ENCODE measurements around the gene CELA3B.
"Not testable (repeated sequence)": the region's sequence is repeated elsewhere in the genome, so short reads cannot be mapped to it uniquely, and the experiment has no call there.

DNA sequence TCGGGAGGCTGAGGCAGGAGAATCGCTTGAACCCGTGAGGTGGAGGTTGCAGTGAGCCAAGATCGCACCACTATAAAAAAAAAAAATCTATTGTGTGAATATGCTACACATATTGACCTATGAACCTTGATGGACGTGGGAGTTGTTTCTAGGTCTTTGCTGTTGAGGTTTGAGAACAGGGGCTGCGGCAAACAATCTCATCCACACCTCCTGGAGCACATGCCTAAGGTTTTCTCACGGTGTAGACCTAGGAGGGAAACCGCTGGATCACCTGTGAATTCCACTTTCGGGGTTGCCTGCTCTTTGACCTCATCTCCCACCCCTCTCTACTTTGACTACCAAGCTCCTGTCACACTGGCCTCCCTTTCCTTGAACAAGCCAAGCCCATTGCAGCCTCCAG, 1.5 kb upstream of the CELA3B start:
- not testable (repeated sequence) for TF ChIP-seq EZH2 (IDR thresholded peaks at IDR 0.05; ENCODE audit: low read length)
- TF ChIP-seq, protein P1, sequence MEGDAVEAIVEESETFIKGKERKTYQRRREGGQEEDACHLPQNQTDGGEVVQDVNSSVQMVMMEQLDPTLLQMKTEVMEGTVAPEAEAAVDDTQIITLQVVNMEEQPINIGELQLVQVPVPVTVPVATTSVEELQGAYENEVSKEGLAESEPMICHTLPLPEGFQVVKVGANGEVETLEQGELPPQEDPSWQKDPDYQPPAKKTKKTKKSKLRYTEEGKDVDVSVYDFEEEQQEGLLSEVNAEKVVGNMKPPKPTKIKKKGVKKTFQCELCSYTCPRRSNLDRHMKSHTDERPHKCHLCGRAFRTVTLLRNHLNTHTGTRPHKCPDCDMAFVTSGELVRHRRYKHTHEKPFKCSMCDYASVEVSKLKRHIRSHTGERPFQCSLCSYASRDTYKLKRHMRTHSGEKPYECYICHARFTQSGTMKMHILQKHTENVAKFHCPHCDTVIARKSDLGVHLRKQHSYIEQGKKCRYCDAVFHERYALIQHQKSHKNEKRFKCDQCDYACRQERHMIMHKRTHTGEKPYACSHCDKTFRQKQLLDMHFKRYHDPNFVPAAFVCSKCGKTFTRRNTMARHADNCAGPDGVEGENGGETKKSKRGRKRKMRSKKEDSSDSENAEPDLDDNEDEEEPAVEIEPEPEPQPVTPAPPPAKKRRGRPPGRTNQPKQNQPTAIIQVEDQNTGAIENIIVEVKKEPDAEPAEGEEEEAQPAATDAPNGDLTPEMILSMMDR (optimal IDR thresholded peaks at IDR 0.05 in 1 of 3, IDR thresholded peaks at IDR 0.05 in 1 of 3, conservative IDR thresholded peaks at IDR 0.05 in 1 of 3; ENCODE audit: extremely low read depth in 1 of 3, insufficient read depth in 2 of 3, low read length in 3 of 3) = not testable (repeated sequence)
